IPS-15b (cell line): ENCODE measurements around the gene N4BP2.
"Not testable (repeated sequence)": the region's sequence is repeated elsewhere in the genome, so short reads cannot be mapped to it uniquely, and the experiment has no call there.

ENCODE experiments used
- H3K27me3 ChIP-seq: one replicate; pipeline ENCODE4 v1.6.1; 2013; ENCODE audit warnings: low read length; ENCODE audit not compliant: control insufficient read depth, insufficient read depth
- H3K36me3 ChIP-seq: one replicate; pipeline ENCODE4 v1.6.1; 2013; ENCODE audit warnings: low read length; ENCODE audit not compliant: control insufficient read depth, insufficient read depth
- H3K4me1 ChIP-seq: one replicate; pipeline ENCODE4 v1.6.1; 2013; ENCODE audit warnings: mild to moderate bottlenecking, low read length; ENCODE audit not compliant: control insufficient read depth, insufficient read depth
- H3K4me3 ChIP-seq: one replicate; pipeline ENCODE4 v1.5.1; 2013; ENCODE audit warnings: low read depth, low read length
- H3K9ac ChIP-seq: one replicate; pipeline ENCODE4 v1.6.1; 2013; ENCODE audit warnings: low read depth, mild to moderate bottlenecking, low read length
- H3K9me3 ChIP-seq: one replicate; pipeline ENCODE4 v1.6.1; 2013; ENCODE audit warnings: mild to moderate bottlenecking, low read length; ENCODE audit not compliant: control insufficient read depth, insufficient read depth

N4BP2 gene

DNA sequence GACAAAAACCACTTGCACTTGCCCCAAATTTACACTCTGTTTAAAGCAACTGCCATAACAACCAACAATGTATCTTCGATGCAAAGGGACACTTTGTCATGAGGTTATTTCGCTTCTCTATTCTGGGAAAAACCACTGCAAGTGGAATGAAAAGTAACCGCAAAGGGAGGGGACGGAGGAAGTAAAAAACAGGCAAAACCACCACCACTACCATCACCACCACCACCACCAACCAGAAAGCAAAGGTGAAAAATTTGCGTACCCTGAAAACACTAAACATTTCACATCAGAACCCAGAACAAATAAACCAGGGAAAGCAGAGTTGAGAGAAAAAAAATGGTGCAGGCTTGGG, 1.2 kb upstream of the N4BP2 start:
- Histone ChIP-seq H3K9me3 (no peaks in the 10 kb centered on the region), H3K4me1 (peaks cover 3% of the 10 kb centered on the region), H3K9ac (peak overlapping the region; percentile 97), H3K27me3 (no peaks in the 10 kb centered on the region), H3K36me3 (no peaks in the 10 kb centered on the region), H3K4me3 (peak overlapping the region; percentile 83)

GRCh38 chr4:40055863-40056715, 561 bp upstream of the N4BP2 start:
- Histone ChIP-seq H3K36me3 (no peaks in the 10 kb centered on the region), H3K9me3 (no peaks in the 10 kb centered on the region), H3K4me3 (peak overlapping the region; percentile 83), H3K4me1 (peaks cover 3% of the 10 kb centered on the region), H3K9ac (peak overlapping the region; percentile 97), H3K27me3 (no peaks in the 10 kb centered on the region)

- peak overlapping the region; percentile 75 for H3K4me3 ChIP-seq
Observed at GRCh38 chr4:40057586-40058091, 989 bp downstream of the N4BP2 start.

DNA sequence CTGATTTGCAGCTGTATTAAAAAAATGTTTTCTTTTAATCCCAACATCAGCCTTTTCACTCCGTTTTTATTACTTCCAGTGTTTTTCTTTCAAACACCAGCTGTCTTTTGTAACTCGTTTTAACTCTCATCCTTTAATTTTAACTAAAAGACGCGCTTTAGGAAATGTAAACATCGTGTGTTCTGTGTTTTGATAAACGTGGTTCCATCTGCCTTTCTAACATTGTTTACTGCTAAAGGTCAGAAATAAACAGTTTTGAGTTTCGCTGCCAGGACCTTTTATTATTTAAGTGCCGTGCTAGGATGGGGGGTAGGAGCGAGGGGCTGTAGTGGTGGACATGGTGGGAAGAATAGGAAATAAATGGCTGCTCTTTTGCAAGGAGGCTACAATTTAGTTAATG, 1.5 kb downstream of the N4BP2 start:
- H3K9me3 ChIP-seq, result no peaks in the 10 kb centered on the region
- peak overlapping the region; percentile 75 for H3K4me3 ChIP-seq
- H3K9ac ChIP-seq, result peak overlapping the region; percentile 67
- H3K27me3 ChIP-seq, result no peaks in the 10 kb centered on the region
- H3K4me1 ChIP-seq, result peaks cover 3% of the 10 kb centered on the region
- H3K36me3 ChIP-seq, result no peaks in the 10 kb centered on the region

More at GRCh38 chr4:40057586-40058091, 989 bp downstream of the N4BP2 start:
- no peaks in the 10 kb centered on the region for H3K9me3 ChIP-seq
- no peaks in the 10 kb centered on the region for H3K36me3 ChIP-seq
- no peaks in the 10 kb centered on the region for H3K27me3 ChIP-seq
- H3K9ac ChIP-seq, result peak overlapping the region; percentile 97
- H3K4me1 ChIP-seq, result peaks cover 3% of the 10 kb centered on the region

GRCh38 chr4:40058854-40059253, 2.2 kb downstream of the N4BP2 start:
- peak overlapping the region; percentile 75 for H3K4me3 ChIP-seq

GRCh38 chr4:40059362-40059761, 2.7 kb downstream of the N4BP2 start:
- peak overlapping the region; percentile 75 for H3K4me3 ChIP-seq
- no peak overlapping the region for H3K9ac ChIP-seq
- H3K4me1 ChIP-seq, result peaks cover 3% of the 10 kb centered on the region
- H3K36me3 ChIP-seq, result no peaks in the 10 kb centered on the region
- H3K27me3 ChIP-seq, result no peaks in the 10 kb centered on the region
- H3K9me3 ChIP-seq, result no peaks in the 10 kb centered on the region

More at GRCh38 chr4:40058854-40059253, 2.2 kb downstream of the N4BP2 start:
- H3K36me3 ChIP-seq, result no peaks in the 10 kb centered on the region
- peak overlapping the region; percentile 67 for H3K9ac ChIP-seq
- H3K4me1 ChIP-seq, result peaks cover 3% of the 10 kb centered on the region
- no peaks in the 10 kb centered on the region for H3K27me3 ChIP-seq
- H3K9me3 ChIP-seq, result no peaks in the 10 kb centered on the region

DNA sequence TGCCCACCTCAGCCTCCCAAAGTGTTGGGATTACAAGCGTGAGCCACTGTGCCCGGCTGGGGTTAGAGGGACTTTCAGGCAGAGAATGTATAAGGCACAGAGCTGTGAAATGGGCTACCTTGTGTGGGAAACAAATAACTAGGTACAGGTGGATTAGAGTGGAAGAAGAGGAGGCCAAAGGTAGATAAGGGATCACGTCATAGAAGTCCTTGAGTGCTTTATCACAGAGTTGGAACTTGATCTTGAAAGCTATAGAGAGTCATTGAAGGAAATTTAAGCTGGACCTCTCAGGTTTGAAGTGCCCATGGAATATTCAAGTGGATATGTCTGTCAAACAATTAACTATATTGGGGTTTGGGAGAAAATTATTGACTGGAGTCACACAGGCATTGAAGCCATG, 8.4 kb downstream of the N4BP2 start:
- H3K36me3 ChIP-seq, result peaks cover 2% of the 10 kb centered on the region
- no peak overlapping the region for H3K9ac ChIP-seq
- H3K4me1 ChIP-seq, result no peaks in the 10 kb centered on the region
- H3K27me3 ChIP-seq, result no peaks in the 10 kb centered on the region
- H3K9me3 ChIP-seq, result no peaks in the 10 kb centered on the region
- no peak overlapping the region for H3K4me3 ChIP-seq

- no peaks in the 10 kb centered on the region for H3K4me1 ChIP-seq
- no peak overlapping the region for H3K4me3 ChIP-seq
- no peaks in the 10 kb centered on the region for H3K9me3 ChIP-seq
- H3K9ac ChIP-seq, result no peak overlapping the region
- H3K36me3 ChIP-seq, result peaks cover 2% of the 10 kb centered on the region
- no peaks in the 10 kb centered on the region for H3K27me3 ChIP-seq
Observed at GRCh38 chr4:40066651-40067050, 10.0 kb downstream of the N4BP2 start.

GRCh38 chr4:40070387-40070786, 13.7 kb downstream of the N4BP2 start:
- H3K9me3 ChIP-seq, result no peaks in the 10 kb centered on the region
- no peaks in the 10 kb centered on the region for H3K4me1 ChIP-seq
- H3K27me3 ChIP-seq, result no peaks in the 10 kb centered on the region
- no peak overlapping the region for H3K9ac ChIP-seq
- peaks cover 4% of the 10 kb centered on the region for H3K36me3 ChIP-seq
- no peak overlapping the region for H3K4me3 ChIP-seq

GRCh38 chr4:40086421-40086820, 29.8 kb downstream of the N4BP2 start:
- Histone ChIP-seq H3K27me3 (no peaks in the 10 kb centered on the region), H3K4me1 (no peaks in the 10 kb centered on the region), H3K9me3 (no peaks in the 10 kb centered on the region), H3K4me3 (no peak overlapping the region), H3K36me3 (no peaks in the 10 kb centered on the region), H3K9ac (no peak overlapping the region)

DNA sequence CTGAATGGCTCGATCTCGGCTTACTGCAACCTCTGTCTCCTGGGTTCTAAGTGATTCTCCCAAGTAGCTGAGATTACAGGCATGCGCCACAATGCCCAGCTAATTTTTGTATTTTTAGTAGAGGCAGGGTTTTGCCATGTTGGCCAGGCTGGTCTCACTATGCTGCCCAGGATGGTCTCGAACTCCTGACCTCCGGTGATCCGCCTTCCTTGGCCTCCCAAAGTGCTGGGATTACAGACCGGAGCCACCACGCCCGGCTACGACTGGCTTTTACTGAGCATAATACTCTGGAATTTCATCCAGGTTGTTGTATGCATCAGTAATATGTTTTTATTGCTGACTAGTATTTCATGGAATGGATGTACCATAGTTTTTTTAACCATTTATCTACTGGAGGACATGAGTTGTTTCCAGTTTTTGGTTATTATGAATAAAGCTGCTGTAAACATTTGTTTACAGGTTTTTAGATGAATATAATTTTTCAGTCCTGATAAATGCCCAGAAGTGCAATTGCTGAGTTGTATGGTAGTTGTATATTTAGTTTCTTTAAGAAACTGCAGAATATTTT, 31.2 kb downstream of the N4BP2 start:
- H3K4me3 ChIP-seq, result no peak overlapping the region

GRCh38 chr4:40093400-40093799, 36.8 kb downstream of the N4BP2 start:
- H3K27me3 ChIP-seq, H3K4me1 ChIP-seq, H3K9me3 ChIP-seq, H3K4me3 ChIP-seq, H3K9ac ChIP-seq, H3K36me3 ChIP-seq: not testable (repeated sequence)

More for the DNA sequence above, 31.2 kb downstream of the N4BP2 start:
- H3K9me3 ChIP-seq, result no peaks in the 10 kb centered on the region
- no peaks in the 10 kb centered on the region for H3K4me1 ChIP-seq
- H3K9ac ChIP-seq, result no peak overlapping the region
- H3K27me3 ChIP-seq, result no peaks in the 10 kb centered on the region
- H3K36me3 ChIP-seq, result no peaks in the 10 kb centered on the region
